SK-N-MC (cell line): Measurements from ENCODE around the gene ITGB6.

Experiments used
- DNase-seq: peaks from one replicate; pipeline ENCODE4 v3.0.0-alpha.2; 2011; ENCODE audit warnings: low read depth, low spot score
- H3K27ac ChIP-seq: fragments of 200-600 bp; sonication (generic); 2 replicates; pipeline ENCODE4 v1.5.1; 2016; ENCODE audit warnings: mixed run types
- H3K36me3 ChIP-seq: fragments of 200-600 bp; sonication (generic); 2 replicates; pipeline ENCODE4 v1.6.1; 2017; ENCODE audit warnings: antibody characterized with exemption, low read length, mixed read lengths; ENCODE audit not compliant: insufficient read depth
- H3K4me3 ChIP-seq: fragments of 200-600 bp; sonication (generic); 2 replicates; pipeline ENCODE4 v1.5.1; 2016
- H3K9ac ChIP-seq: fragments of 200-600 bp; sonication (generic); 2 replicates; pipeline ENCODE4 v1.8.0; 2017; ENCODE audit warnings: mixed run types, mixed read lengths; ENCODE audit not compliant: insufficient read length
- H3K9me3 ChIP-seq: fragments of 200-600 bp; sonication (generic); 2 replicates; pipeline ENCODE4 v1.6.1; 2017; ENCODE audit warnings: low read depth, mild to moderate bottlenecking, antibody characterized with exemption, low read length, moderate library complexity, mixed read lengths
- EZH2 ChIP-seq: fragments of 200-600 bp; sonication (generic); IDR thresholded peaks from one replicate; pipeline ENCODE4 v1.6.1; 2017; ENCODE audit warnings: antibody characterized with exemption
- FOXP2 ChIP-seq: optimal IDR thresholded peaks from 2 replicates; pipeline ENCODE3; 2011; ENCODE audit warnings: mild to moderate bottlenecking, moderate library complexity; ENCODE audit not compliant: insufficient read depth; ENCODE audit errors: extremely low read length, control extremely low read depth
- POLR2AphosphoS5 ChIP-seq: IDR thresholded peaks from 2 replicates; pipeline ENCODE4 v1.6.1; 2012; ENCODE audit warnings: mild to moderate bottlenecking, low read depth, low read length, borderline replicate concordance

ITGB6 gene

DNA sequence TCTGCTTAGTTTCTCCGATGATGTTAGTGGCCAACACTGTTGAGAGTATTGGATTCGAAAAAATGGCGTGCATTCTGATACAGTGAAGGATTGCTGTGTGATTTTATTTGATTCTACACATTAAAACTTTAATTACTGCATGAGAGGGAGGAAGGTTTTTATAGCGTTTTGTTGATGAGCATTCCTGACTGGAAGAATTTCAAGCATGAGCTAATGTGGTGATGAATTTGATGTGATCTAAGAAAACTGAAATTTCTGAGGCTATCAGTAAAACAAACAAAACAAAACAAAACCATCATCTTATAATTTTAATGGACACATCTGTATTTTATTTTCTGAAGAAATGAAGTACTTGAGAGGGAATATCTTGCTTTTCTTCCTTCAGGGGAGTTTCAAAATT lies 59.6 kb downstream of the ITGB6 start:
- Histone ChIP-seq H3K9me3 (no peaks in the 10 kb centered on the region), H3K4me3 (0 out of 2 replicates have a peak overlapping the region, but pooled peaks have one; percentile 13), H3K36me3 (no peaks in the 10 kb centered on the region), H3K27ac (peak overlapping the region; percentile 27), H3K9ac (no peak overlapping the region)
- no peak for DNase-seq
- no peak for TF ChIP-seq FOXP2
- TF ChIP-seq EZH2 = no peak
- TF ChIP-seq POLR2AphosphoS5 = no peak

GRCh38 chr2:160139991-160140390 lies 60.1 kb downstream of the ITGB6 start:
- Histone ChIP-seq H3K9me3 (no peaks in the 10 kb centered on the region), H3K27ac (peak overlapping the region; percentile 27), H3K9ac (no peak overlapping the region), H3K4me3 (0 out of 2 replicates have a peak overlapping the region, but pooled peaks have one; percentile 13), H3K36me3 (no peaks in the 10 kb centered on the region)
- DNase-seq = no peak
- no peak for TF ChIP-seq FOXP2
- TF ChIP-seq EZH2 = no peak
- no peak for TF ChIP-seq POLR2AphosphoS5

- H3K27ac ChIP-seq = no peak overlapping the region
- H3K9ac ChIP-seq = no peak overlapping the region
- H3K4me3 ChIP-seq = no peak overlapping the region
- no peak for DNase-seq
- TF ChIP-seq EZH2 (no peak), POLR2AphosphoS5 (no peak), FOXP2 (no peak)
- H3K9me3 ChIP-seq = no peaks in the 10 kb centered on the region
- no peaks in the 10 kb centered on the region for H3K36me3 ChIP-seq
These were observed 60.7 kb downstream of the ITGB6 start for GRCh38 chr2:160139350-160139749.

DNA sequence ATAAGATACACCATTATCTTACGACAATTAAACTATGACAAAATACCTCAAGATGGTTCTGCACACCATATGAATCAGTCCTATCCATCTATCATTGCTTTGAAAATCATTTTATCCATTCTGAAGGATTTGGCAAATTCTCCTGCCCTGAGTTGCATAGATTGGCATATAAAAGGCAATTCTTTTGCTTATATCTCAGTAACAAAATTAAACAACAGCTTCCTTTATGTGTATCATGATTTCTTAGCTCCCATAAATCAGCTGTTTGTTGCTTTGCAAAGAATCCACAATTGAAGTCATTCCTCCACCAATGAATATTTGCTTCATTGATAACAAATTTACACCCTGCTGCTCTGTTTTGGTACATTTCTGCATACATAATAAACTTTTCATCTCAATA lies 61.7 kb downstream of the ITGB6 start:
- DNase-seq = no peak
- TF ChIP-seq POLR2AphosphoS5 (no peak), FOXP2 (no peak), EZH2 (no peak)

DNA sequence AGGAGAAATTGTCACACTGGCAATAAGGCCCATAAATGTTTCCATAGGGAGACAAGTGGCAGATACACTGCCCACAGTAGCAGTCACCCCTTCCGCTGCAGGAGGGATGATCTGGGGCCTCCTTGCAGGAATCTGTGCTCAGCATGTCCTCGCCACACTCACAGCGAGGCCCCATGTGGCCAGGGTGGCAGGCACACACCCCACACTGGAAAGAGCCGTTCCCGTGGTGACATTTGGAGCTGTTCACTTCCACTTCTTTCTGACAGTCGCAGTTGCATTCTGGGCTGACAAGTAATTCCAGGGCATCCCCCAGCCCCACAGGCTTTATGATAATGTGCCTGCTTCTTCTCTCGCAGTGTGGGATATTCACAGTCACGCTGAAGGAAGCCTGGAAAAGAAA lies 62.6 kb downstream of the ITGB6 start:
- TF ChIP-seq EZH2 (no peak), FOXP2 (no peak), POLR2AphosphoS5 (no peak)
- Histone ChIP-seq H3K9me3 (no peaks in the 10 kb centered on the region), H3K4me3 (no peak overlapping the region), H3K36me3 (no peaks in the 10 kb centered on the region), H3K9ac (no peak overlapping the region), H3K27ac (no peak overlapping the region)
- no peak for DNase-seq

More for the DNA sequence above, 61.7 kb downstream of the ITGB6 start:
- H3K27ac ChIP-seq = no peak overlapping the region
- no peak overlapping the region for H3K9ac ChIP-seq
- H3K36me3 ChIP-seq = no peaks in the 10 kb centered on the region
- H3K4me3 ChIP-seq = no peak overlapping the region
- no peaks in the 10 kb centered on the region for H3K9me3 ChIP-seq

GRCh38 chr2:160132761-160133160 lies 67.3 kb downstream of the ITGB6 start:
- no peak overlapping the region for H3K9ac ChIP-seq
- no peak for DNase-seq
- H3K4me3 ChIP-seq = no peak overlapping the region
- no peaks in the 10 kb centered on the region for H3K36me3 ChIP-seq
- no peak overlapping the region for H3K27ac ChIP-seq
- TF ChIP-seq POLR2AphosphoS5 (no peak), FOXP2 (no peak), EZH2 (no peak)
- no peaks in the 10 kb centered on the region for H3K9me3 ChIP-seq

- no peak overlapping the region for H3K4me3 ChIP-seq
- no peak for DNase-seq
- no peak overlapping the region for H3K9ac ChIP-seq
- TF ChIP-seq FOXP2 = no peak
- no peaks in the 10 kb centered on the region for H3K9me3 ChIP-seq
- no peaks in the 10 kb centered on the region for H3K36me3 ChIP-seq
- no peak overlapping the region for H3K27ac ChIP-seq
These were observed 73.3 kb downstream of the ITGB6 start for GRCh38 chr2:160126756-160127155.

GRCh38 chr2:160126315-160126714 lies 73.8 kb downstream of the ITGB6 start:
- no peak overlapping the region for H3K4me3 ChIP-seq
- no peak overlapping the region for H3K27ac ChIP-seq
- no peak for DNase-seq
- no peaks in the 10 kb centered on the region for H3K9me3 ChIP-seq
- H3K36me3 ChIP-seq = no peaks in the 10 kb centered on the region
- no peak overlapping the region for H3K9ac ChIP-seq
- no peak for TF ChIP-seq POLR2AphosphoS5
- TF ChIP-seq EZH2 = no peak
- TF ChIP-seq FOXP2 = no peak

GRCh38 chr2:160125828-160126227 lies 74.2 kb downstream of the ITGB6 start:
- no peak overlapping the region for H3K9ac ChIP-seq
- H3K36me3 ChIP-seq = no peaks in the 10 kb centered on the region
- no peak overlapping the region for H3K4me3 ChIP-seq
- no peak for DNase-seq
- no peak for TF ChIP-seq EZH2
- TF ChIP-seq POLR2AphosphoS5 = no peak
- no peak for TF ChIP-seq FOXP2
- no peaks in the 10 kb centered on the region for H3K9me3 ChIP-seq
- no peak overlapping the region for H3K27ac ChIP-seq

DNA sequence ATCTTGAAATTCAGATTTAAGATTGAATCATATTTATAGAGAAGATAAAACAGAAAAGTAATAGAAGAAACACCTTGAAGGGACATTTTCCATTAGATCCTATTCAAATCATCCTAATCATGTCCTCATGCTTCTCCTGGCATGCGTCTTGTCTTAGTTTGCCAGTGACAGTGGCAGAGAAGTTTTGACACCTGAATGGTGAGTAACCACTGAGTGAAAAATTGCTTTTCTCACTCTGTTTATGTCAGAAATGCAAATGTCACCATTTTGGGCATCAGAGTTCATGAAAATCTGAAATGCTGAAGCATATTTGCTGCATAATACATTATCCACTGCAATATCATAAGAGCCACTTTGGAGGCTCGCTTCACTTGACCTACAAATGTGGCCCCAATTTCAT lies 74.7 kb downstream of the ITGB6 start:
- Histone ChIP-seq H3K36me3 (no peaks in the 10 kb centered on the region), H3K27ac (no peak overlapping the region), H3K4me3 (no peak overlapping the region), H3K9me3 (no peaks in the 10 kb centered on the region), H3K9ac (no peak overlapping the region)
- no peak for TF ChIP-seq FOXP2
- TF ChIP-seq POLR2AphosphoS5 = no peak
- DNase-seq = no peak
